ENCODE measurements around the gene NOTCH2. TPM values are rescaled to one million over a fixed set of nuclear protein-coding genes. Genes with fewer than 3 reads are reported as not detected.

The NOTCH2 gene
- total RNA-seq = 6.7 and 24.2 TPM in 2 replicates

GRCh38 chr1:120069067-120069919 lies at the start of gene NOTCH2:
Gene NOTCH2, minus strand, starts transcription at chr1:120069662. Its CDS starts 256 bp downstream, at chr1:120069406.

GRCh38 chr1:119896303-119896702 lies 173.2 kb downstream of the NOTCH2 start, which contains the start of gene ADAM30:
Gene ADAM30, minus strand, starts transcription at chr1:119896515. Its CDS starts 179 bp downstream, at chr1:119896336.

Other genes with a start within 250 kb of the NOTCH2 start
- gene ADAM30, start 173.1 kb downstream of the NOTCH2 start, total RNA-seq = not detected in 2 replicates
- 20.5 and 21.6 TPM in 2 replicates for gene SEC22B, start 106.9 kb upstream of the NOTCH2 start, total RNA-seq

Data from dermis lymphatic vessel endothelial cell (primary cell).